HG02938 (cell line): ENCODE results near the gene PPP1R3F.
"Not testable (repeated sequence)": the region's sequence is repeated elsewhere in the genome, so short reads cannot be mapped to it uniquely, and the experiment has no call there.

Experiments used
- ATAC-seq: cut with Tn5 transposase; IDR thresholded peaks from one replicate; pipeline ENCODE4 v1.9.1; 2021; ENCODE audit warnings: mild to moderate bottlenecking, moderate library complexity; ENCODE audit not compliant: unreplicated experiment

The PPP1R3F gene

DNA sequence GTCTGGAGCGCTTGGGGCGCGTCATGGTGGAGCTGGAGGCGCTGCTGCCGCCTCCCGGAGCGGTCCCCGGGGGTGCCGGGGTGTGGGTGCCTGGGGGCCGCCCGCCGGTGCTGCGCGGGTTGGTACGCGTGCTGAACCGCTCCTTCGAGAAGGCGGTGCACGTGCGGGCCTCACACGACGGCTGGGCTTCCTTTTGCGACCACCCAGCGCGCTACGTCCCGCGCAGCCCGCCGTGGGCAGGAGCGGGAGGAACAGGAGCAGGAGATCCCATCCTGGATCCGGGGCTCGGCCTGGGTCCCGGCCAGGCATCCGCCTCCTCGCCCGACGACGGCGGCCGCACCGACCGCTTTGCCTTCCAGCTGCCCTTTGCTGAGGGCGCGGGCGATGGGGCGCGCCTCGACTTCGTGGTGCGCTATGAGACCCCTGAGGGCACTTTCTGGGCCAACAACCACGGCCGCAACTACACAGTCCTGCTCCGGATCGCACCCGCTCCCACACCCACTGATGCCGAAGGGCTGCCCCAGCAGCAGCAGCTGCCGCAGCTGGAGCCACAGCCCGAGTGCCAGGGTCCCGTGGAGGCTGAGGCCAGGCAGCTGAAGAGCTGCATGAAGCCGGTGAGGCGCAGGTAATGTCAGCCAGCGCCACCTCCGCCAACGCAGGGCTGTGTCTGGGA, 792 bp downstream of the PPP1R3F start:
- no peak for ATAC-seq

DNA sequence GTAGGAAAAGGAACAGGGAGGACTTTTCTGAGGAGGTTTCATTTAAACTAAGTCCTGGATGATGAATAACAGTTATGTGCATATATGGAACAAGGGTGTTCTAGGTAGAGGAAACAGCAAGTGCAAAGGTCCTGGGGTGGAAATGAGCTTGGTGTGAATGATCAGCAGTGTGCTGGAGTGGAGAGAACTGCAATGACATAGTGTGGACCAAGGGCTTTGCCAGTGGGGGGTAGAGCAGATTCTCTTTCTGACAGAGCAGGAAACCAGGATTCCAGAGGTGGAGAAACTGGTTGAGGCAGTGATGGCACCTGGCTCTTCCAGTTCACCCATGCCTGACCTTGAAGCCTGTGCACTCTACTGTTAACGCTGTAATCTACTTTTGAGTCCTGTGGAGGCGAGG, 1.7 kb downstream of the PPP1R3F start:
- ATAC-seq, result no peak

DNA sequence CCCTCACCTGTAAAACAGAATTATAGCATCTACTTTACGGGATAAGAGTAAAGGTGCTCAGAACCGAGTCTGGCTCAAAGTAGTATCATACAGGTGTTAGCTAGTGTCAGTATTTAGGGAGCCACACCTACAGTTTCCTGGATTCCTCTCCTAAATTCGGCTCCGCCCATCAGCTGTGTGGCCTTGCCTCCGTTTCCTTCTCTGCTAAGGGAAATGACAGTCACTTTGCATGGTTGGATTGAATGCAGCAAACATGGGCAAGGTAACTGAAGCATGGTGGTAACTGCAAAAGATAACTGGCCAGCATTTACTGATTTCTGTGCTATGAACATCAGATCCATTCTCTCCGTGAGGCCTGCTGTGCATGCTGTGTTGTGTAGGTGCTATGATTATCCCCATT, 2.8 kb downstream of the PPP1R3F start:
- no peak for ATAC-seq

DNA sequence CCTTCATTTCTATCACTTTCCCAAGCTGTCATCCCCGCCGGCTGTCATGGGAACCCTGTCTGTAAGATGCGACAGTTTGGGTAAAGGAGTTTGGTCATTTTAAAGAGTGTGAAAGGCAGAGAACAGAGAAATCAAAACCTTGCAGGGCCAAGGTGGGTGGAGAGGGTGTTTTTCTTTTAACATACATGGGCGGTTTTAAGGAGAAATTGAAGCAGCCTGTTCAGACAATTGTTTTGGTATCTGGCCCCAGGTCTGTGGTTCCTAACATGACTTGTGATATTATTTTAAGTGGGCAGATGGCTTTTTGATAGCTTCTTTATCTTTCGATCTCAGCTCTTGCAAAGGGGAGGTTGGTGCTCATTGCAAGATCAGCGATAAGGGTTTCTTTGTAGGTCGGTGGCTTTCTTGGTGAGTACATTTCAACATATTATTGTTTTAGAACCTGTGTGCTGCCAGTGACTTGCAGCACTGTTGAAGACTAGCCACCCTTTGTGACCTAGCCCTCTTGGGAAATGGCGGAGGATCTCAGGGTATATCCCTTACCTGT, 3.7 kb downstream of the PPP1R3F start:
- ATAC-seq, result no peak

DNA sequence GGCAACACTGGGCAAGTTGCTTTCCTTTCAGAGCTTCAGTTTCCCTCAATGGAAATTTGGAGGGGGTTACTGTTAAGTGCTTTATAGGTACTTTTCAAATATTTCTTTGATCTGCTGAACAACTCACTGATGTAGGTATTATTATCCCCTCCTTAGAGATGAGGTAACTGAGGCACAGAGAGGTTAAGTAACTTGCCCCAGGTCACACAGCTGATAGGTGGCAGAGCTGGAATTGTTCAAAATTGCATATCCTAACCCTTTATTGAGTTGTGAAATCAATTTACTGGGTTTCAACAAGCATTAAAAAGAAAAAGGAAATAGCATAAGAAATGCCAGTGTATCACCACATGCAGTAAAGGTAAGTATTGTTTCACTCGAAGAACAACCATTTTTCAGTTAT, 6.6 kb downstream of the PPP1R3F start:
- no peak for ATAC-seq

DNA sequence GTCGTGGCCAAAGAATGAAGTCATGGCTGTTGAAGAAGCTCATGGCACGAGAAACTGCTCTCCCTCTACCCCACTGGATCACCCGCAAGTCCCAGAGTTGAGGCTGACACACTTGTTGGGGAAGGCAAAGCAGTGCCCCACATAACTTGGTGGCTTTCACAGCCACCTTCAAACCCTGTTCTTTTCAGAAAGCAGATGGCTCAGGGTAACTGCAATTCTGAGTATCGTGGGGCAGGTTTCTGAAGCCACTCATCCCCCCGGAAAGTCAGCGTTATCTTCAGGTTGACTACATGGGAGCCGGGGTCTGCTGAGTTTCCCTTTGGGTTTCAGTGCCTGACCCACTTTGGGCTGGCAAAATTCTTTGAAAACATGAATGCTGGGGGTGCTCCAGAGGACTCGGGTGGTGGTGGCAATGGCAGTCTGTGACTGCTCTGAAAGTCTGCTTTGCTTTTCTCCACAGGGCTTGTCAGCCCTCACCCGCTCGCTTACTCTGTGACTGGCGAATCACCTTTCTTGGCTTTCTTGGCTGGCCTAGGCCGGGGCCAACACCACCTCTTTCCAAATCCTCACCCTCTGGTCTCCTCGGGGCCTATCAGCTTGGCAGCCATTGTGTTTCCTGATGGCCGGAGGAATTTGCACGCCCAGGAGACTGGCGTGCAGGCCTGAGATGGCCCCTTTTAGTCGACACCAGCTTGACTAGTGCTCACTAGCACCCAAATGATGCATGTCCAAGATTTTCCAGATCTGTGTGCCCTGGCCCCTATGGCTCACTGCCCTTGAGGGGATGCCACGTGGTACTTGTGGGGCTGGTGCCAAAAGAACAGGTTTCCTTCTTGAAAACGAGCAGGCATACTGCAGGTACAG, 7.3 kb downstream of the PPP1R3F start:
- ATAC-seq, result no peak

DNA sequence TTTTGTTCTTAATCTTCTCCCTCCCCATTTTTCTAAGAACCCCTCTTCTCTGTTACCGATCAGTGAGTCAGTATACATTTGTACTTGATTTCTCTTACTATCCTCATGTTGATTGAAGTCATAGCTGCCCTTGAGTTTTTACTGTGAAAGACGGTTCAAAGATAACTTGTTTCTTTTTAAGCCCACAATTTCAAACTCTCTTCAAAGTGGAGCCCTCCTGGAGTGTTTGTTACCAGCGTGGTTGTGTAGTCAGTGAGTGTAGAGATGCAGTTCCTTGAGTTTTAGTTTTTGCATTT, 7.9 kb downstream of the PPP1R3F start:
- no peak for ATAC-seq

DNA sequence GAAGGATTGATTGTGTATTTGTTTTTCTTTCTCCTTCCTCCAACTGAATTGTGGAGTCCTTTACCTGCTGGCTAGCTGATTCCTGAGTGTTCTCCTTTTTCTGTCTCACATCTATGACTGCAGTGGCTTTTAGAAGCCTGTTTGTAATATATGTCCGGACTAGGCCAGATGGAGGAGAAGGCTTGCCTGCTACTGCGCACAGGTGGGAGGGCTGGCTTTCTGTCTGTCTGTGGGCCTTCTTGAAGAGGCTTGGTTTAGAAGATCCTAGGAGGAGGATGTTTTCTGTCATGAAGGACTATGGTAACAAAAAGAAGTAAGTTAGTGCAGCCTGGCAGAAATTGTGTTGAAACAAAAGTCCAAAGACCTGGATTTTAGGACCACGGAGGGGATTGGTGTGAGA, 8.5 kb downstream of the PPP1R3F start:
- no peak for ATAC-seq

DNA sequence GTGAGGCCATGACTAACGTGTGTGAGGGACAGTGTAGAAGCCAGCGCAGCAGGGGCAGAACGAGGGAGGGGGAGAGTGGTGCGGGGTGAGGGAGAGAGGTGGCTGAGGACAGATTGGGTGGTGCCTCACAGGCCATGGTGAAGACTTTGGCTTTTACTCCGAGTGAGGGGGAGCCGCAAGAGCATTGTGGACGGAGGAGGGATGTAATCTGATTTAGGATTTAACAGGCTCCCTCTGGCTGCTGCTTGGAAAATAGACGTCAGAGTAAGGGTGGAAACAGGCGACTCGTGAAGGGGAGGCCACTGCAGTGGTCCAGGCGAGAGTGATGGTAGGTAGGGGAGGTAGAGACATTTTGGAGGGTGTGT, 13.0 kb downstream of the PPP1R3F start:
- ATAC-seq, result no peak

DNA sequence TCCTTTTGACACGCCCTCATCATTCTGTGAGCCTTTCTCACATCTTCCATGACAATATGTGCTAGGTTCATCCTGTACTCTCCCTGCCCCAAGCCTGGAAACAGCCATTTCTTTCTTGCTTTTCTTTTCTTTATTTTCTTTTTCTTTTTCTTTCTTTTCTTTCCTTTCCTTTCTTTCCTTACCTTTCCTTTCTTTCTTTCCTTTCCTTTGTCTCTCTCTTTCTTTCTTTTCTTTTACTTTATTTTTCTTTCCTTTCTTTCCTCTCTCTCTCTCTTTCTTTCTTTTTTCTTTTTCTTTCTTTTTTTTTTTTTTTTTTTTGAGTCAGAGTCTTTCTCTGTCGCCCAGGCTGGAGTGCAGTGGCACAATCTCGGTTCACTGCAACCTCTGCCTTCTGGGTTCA, 14.6 kb downstream of the PPP1R3F start:
- no peak for ATAC-seq

DNA sequence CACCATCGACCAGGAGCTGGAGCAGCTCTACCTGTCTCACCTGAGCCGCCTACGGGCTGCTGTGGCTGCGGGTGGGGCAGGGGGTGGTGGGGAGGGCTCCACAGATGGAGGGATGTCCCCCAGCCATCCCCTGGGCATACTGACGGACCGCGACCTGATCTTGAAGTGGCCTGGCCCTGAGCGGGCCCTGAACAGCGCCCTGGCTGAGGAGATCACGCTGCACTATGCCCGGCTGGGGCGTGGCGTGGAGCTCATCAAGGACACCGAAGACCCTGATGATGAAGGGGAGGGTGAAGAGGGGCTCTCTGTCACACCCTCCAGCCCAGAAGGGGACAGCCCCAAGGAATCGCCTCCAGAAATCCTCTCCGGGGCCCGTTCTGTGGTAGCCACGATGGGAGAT, 16.5 kb downstream of the PPP1R3F start:
- no peak for ATAC-seq

DNA sequence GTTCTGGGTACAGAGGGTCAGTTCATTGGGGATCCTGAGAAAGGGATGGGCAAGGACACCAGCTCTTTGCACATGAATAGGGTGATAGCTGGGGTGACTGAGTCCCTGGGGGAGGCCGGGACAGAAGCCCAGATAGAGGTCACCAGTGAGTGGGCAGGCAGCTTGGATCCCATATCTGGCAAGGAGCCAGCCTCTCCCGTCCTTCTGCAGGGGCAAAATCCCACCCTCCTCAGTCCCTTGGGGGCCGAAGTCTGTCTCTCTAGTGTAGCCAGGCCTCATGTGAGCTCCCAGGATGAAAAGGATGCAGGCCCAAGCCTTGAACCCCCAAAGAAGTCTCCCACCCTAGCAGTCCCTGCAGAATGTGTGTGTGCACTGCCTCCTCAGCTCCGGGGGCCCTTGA, 17.0 kb downstream of the PPP1R3F start:
- no peak for ATAC-seq

DNA sequence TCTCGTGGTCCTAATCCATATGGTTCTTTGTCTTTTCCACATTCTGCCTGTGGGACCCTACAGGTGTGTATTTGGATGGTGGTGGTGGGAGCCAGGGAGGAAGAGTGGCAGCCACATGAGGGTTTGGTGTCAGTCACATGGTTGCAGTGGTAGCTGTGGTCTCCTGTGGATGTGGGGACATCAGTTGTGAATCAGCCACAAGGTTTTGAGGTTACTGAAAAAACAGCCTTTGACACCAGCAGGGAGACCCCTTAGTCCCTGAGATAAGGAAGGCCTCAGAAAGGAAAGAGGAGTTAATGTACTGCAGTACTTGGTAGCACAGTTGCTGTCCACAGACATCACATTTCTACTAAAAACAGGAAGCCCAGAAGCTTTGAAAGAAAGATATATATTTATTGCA, 18.1 kb downstream of the PPP1R3F start:
- ATAC-seq, result no peak

DNA sequence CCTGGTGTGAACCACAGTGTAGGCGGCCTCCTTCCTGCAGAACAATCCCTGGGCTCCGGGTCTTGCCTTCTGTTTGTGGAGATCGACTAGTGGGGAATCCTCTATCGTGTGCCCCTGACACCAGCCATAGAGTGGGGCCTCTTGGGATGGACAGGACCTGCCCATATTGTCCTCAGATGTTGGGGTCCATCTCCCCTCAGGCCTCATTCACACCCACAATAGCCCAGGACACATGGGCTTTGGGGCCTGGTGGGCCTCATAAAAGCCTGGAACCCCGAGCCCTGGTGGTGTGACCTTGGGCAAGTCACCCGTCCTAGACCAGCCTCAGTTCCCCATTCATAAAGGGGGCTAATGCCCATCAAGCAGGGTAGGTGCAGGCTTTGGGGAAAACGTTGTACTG, 20.6 kb downstream of the PPP1R3F start:
- ATAC-seq, result no peak

DNA sequence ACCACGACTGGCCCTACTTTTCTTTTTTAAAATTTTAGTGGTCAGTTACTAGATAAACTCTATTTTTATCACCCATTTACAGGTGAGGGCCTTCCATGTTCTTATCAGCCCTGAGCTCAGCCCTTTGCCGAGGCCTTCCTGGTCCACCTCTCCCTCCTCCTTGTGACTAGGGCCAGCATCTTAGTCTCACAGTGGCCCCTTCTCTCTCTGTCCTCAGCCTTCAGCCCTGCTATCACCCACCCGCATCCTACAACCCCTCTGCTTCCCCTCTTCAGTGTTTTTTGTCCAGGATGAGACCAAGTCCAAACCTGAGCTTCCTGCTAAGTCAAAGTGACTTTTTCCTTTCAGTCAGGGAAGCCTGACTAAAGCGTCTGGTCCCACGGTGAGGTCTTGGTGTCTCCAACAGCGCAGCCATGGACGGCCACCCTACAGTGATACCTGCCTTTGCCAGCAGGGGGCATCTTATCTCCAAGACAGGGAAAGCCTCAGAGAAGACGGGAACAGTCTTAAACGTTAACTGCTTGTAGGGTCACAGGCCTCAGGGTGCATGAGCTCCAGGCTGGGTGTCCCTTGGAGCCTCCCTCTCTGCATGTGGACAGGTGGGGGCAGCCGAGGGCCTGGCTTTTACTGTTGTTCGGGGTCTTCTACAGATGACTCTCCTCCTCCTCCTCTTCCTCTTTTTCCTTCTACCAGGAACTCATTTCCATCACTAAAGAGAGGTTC, 22.2 kb downstream of the PPP1R3F start:
- ATAC-seq, result peak; percentile 72

DNA sequence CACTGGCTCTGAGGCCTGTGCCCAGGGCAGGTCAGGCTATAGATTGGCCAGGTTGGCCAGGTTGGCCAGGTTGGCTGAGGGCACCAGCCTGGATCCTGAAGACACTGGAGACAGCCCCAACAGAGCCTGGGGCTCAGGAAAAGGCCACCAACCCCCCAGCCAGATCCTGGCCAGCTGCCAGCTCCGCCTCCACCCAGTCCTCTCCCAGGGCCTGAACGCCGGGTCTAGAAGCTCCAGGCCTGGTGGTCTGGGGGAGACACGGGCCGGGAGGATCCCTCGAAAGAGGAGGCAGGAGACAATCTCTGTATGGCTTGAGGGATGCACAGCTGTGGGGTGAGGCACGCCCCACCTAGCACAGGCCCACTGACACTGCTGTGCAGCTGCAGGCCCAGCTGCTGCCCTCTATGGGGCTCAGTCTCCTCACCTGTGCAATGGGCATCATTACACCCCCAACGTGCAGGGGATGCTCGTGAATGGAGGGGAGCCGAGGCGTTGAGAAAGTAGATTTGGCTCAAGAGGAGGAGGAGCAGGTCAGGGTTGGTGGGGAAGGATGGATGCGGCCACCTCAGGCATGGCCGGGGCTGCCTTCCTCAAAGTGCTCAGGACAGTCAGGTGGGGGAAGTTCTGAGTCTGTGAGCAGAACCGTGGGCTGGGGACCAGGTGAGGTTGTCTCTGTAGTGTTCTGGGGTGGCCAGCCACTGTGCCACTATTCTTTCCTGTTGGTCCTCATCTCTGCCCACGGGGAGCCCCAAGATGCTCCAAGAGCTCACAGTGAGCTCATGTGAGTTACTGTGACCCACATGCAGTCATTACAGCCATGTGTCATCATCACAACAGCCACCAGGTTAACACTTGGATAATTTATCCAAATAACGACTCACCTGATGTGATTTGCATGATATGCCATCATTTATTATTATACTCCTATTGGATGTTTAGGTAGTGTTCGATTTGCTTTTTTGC, 23.1 kb downstream of the PPP1R3F start:
- no peak for ATAC-seq

DNA sequence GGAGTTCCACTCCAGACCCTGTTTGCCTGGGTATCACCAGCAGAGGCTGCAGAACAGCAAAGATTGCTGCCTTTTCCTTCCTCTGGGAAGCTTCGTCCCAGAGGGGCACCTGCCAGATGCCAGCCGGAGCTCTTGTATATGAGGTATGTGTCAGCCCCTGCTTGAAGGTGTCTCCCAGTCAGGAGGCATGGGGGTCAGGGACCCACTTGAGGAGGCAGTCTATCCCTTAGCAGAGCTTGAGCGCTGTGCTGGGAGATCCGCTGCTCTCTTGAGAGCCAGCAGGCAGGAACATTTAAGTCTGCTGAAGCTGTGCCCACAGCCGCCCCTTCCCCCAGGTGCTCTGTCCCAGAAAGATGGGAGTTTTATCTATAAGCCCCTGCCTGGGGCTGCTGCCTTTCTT, 29.7 kb downstream of the PPP1R3F start:
- ATAC-seq, result not testable (repeated sequence)

DNA sequence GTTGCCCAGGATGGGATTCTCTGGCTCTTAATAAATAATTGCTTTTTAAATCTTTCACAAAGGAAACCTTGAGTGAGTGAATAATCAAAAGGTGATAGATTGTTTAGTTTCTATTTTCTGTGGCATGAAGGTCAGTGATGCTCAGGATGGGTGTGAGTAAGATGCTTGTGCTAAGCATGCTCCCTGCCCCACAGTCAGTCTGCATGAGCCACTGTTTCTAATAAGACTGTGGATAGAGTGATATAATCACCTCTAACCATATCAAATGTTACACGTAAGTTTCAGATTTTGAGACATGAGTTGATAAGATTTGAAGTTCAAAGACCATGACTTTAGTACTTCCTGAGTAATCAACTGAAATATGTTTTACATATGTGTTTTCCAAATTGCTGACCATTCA, 31.1 kb downstream of the PPP1R3F start:
- ATAC-seq, result no peak

DNA sequence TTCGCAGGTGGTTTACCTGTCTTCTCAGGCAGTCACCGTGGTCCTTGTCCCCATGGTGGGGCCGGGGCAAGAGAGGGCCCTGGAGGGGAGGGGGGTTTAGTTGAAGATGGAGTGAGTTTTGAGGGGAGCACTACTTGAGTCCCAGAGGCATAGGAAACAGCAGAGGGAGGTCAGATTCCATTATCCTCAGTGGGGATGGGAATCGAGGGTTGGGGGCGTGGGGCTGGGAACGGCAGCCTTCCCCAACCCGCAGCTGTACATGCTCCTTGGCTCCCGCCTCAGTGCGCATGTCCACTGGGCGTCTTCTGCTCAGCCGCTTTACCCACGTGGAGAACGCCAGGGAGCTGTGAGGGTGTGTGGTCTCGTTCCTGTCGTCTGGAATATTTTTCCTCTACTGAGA, 33.8 kb downstream of the PPP1R3F start, which contains the start of gene GAGE10:
GAGE10 (plus strand) TSS at position 301 of the 400 bp plus-strand sequence. CDS start 1,214 bp downstream, outside the sequence.
- no peak for ATAC-seq

DNA sequence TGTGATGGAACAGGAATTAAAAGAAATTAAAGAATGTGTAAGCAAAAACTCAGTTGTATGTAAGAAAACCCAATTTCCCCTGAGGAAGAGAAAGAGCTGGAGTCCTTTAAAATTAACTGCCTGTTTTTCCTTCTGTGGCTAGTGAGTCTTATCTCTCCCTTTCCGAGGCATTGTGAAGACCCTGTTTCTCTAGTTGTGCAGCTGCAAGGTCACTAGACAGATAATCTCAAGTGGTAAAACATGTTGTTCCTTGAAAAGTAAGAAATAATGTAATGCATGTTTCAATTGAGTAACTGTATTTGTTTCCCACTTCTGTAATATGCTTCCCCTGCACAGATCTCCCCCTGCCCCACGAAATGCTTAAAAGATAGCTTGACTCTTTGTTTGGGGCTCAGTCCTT, 38.2 kb downstream of the PPP1R3F start:
- ATAC-seq, result not testable (repeated sequence)
